ENCODE data around the gene RAPGEF3. TPM values are rescaled to one million over a fixed set of nuclear protein-coding genes. Genes with fewer than 3 reads are reported as not detected.

The RAPGEF3 gene
- total RNA-seq, 2 donors from 2014 or later = 10.1 TPM

- DNase-seq = no peak
- Histone ChIP-seq H3K9ac (ENCODE audit: low read depth in 2 of 2, low read length in 2 of 2) (no peak overlapping the region), H3K4me1 (no peaks in the 10 kb centered on the region), H3K4me3 (no peak overlapping the region), H3K36me3 (no peaks in the 10 kb centered on the region), H3K27me3 (no peaks in the 10 kb centered on the region), H3K27ac (no peak overlapping the region), H3K9me3 (no peaks in the 10 kb centered on the region)
- intact Hi-C loops (cut with DNase I) = loop anchor here (2.0 kb wide), 1 partner anchor 24 kb away; no protein-coding TSS in a partner anchor
- no peak for TF ChIP-seq CTCF (IDR thresholded peaks at IDR 0.05)
Measured at GRCh38 chr12:47766502-47767215, 8.0 kb upstream of the RAPGEF3 start.

GRCh38 chr12:47763481-47764346 is 5.0 kb upstream of the RAPGEF3 start:
- no peak for DNase-seq
- Histone ChIP-seq H3K9ac (ENCODE audit: low read depth in 2 of 2, low read length in 2 of 2) (no peak overlapping the region), H3K36me3 (no peaks in the 10 kb centered on the region), H3K27me3 (no peaks in the 10 kb centered on the region), H3K27ac (no peak overlapping the region), H3K9me3 (no peaks in the 10 kb centered on the region), H3K4me3 (no peak overlapping the region), H3K4me1 (no peaks in the 10 kb centered on the region)
- TF ChIP-seq CTCF (IDR thresholded peaks at IDR 0.05) = no peak
- intact Hi-C loops (cut with DNase I) = no loop called here

- H3K9me3 ChIP-seq = no peaks in the 10 kb centered on the region
- no peaks in the 10 kb centered on the region for H3K4me1 ChIP-seq
- no peaks in the 10 kb centered on the region for H3K27me3 ChIP-seq
- H3K4me3 ChIP-seq = no peak overlapping the region
- TF ChIP-seq CTCF (IDR thresholded peaks at IDR 0.05) = no peak
- no peak for DNase-seq
- H3K27ac ChIP-seq = no peak overlapping the region
- no peaks in the 10 kb centered on the region for H3K36me3 ChIP-seq
- intact Hi-C loops (cut with DNase I) = no loop called here
- H3K9ac ChIP-seq (ENCODE audit: low read depth in 2 of 2, low read length in 2 of 2) = no peak overlapping the region
Measured at GRCh38 chr12:47762850-47763465, 4.3 kb upstream of the RAPGEF3 start.

DNA sequence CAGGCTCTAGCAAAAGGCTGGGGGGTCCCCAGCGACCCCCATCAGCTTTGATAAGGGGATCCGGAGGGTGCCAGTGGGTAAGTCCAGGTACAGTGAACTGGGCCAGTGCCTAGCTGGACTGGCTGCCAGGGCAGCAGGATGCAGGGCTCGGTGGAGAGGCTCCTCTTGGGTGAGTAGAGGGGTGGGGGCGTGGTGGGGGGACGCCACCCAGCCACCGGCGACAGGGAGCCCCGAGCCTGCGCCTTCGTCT is 171 bp downstream of the RAPGEF3 start:
- H3K9me3 ChIP-seq = no peaks in the 10 kb centered on the region
- peak overlapping the region; percentile 54 for H3K27ac ChIP-seq
- intact Hi-C loops (cut with DNase I) = no loop called here
- peak overlapping the region; percentile 61 for H3K4me3 ChIP-seq
- no peaks in the 10 kb centered on the region for H3K36me3 ChIP-seq
- peaks cover 22% of the 10 kb centered on the region for H3K4me1 ChIP-seq
- no peaks in the 10 kb centered on the region for H3K27me3 ChIP-seq
- H3K9ac ChIP-seq (ENCODE audit: low read depth in 2 of 2, low read length in 2 of 2) = peak overlapping the region; percentile 72 to 81
- DNase-seq = no peak
- no peak for TF ChIP-seq CTCF (IDR thresholded peaks at IDR 0.05)

- intact Hi-C loops (cut with DNase I) = no loop called here
- Histone ChIP-seq H3K36me3 (no peaks in the 10 kb centered on the region), H3K4me3 (peak overlapping the region; percentile 61), H3K27me3 (no peaks in the 10 kb centered on the region), H3K9ac (ENCODE audit: low read depth in 2 of 2, low read length in 2 of 2) (peak overlapping the region; percentile 72 to 81), H3K9me3 (no peaks in the 10 kb centered on the region), H3K27ac (peak overlapping the region; percentile 54), H3K4me1 (peaks cover 26% of the 10 kb centered on the region)
- DNase-seq = no peak
- no peak for TF ChIP-seq CTCF (IDR thresholded peaks at IDR 0.05)
Measured at GRCh38 chr12:47757840-47758583, 668 bp downstream of the RAPGEF3 start.
